CD14-positive monocyte (primary cell): ENCODE measurements around the gene MAK. TPM values are rescaled to one million over a fixed set of nuclear protein-coding genes. Genes with fewer than 3 reads are reported as not detected.

Experiments
- DNase-seq, 3 donors: peaks; one replicate each; pipeline ENCODE4 v3.0.0-alpha.2; 2011 to 2022
- H2AFZ ChIP-seq: 2 replicates; pipeline ENCODE4 v1.6.0; 2012; ENCODE audit warnings: mild to moderate bottlenecking, low read depth, low read length, inconsistent platforms; ENCODE audit not compliant: insufficient read depth, poor library complexity, severe bottlenecking
- H3K27ac ChIP-seq, 2 donors: 1 replicate in 1 of 2; 2 replicates in 1 of 2; pipeline ENCODE4 v1.5.1; 2012 to 2013; ENCODE audit warnings: low read length in 2 of 2, control low read depth in 1 of 2, inconsistent platforms in 1 of 2, low read depth in 1 of 2, mild to moderate bottlenecking in 1 of 2
- H3K27me3 ChIP-seq, 2 donors: one replicate each; pipeline versions ENCODE4 v1.6.0 to v1.6.1; 2011 to 2013; ENCODE audit warnings: low read length in 2 of 2; ENCODE audit not compliant: control insufficient read depth in 2 of 2, insufficient read depth in 2 of 2
- H3K36me3 ChIP-seq, 2 donors: replicated peaks in 1 of 2; 1 replicate in 1 of 2; 2 replicates in 1 of 2; pipeline versions ENCODE4 v1.5.1 to v1.6.1; 2012 to 2013; ENCODE audit warnings: low read length in 2 of 2, control low read depth in 1 of 2, inconsistent platforms in 1 of 2, mild to moderate bottlenecking in 1 of 2; ENCODE audit not compliant: insufficient read depth in 2 of 2, control insufficient read depth in 1 of 2
- H3K4me1 ChIP-seq, 2 donors: 1 replicate in 1 of 2; 2 replicates in 1 of 2; pipeline versions ENCODE4 v1.5.1 to v1.6.1; 2012 to 2013; ENCODE audit warnings: low read length in 2 of 2, control low read depth in 1 of 2, inconsistent platforms in 1 of 2, mild to moderate bottlenecking in 1 of 2, moderate library complexity in 1 of 2; ENCODE audit not compliant: insufficient read depth in 2 of 2, control insufficient read depth in 1 of 2
- H3K4me2 ChIP-seq: replicated peaks from 2 replicates; pipeline ENCODE3; 2012; ENCODE audit warnings: low read length, moderate library complexity, mild to moderate bottlenecking; ENCODE audit not compliant: poor library complexity, severe bottlenecking; ENCODE audit errors: extremely low read depth
- H3K4me3 ChIP-seq, 3 experiments: fragments of 200-600 bp in 1 of 3; sonication (generic) in 1 of 3; replicated peaks in 1 of 3; 1 replicate in 2 of 3; 2 replicates in 1 of 3; pipeline ENCODE4 v1.5.1; 2011 to 2013; ENCODE audit warnings: low read length in 3 of 3, mild to moderate bottlenecking in 3 of 3, control low read depth in 2 of 3, low read depth in 2 of 3, inconsistent platforms in 1 of 3, moderate library complexity in 1 of 3
- H3K79me2 ChIP-seq: 2 replicates; pipeline ENCODE4 v1.6.0; 2012; ENCODE audit warnings: mild to moderate bottlenecking, control low read depth, inconsistent platforms, low read length, moderate library complexity; ENCODE audit not compliant: insufficient read depth
- H3K9ac ChIP-seq: 2 replicates; pipeline ENCODE4 v1.6.0; 2017; ENCODE audit warnings: low read length, mild to moderate bottlenecking; ENCODE audit not compliant: insufficient read depth, poor library complexity, severe bottlenecking
- H3K9me3 ChIP-seq, 2 donors: replicated peaks in 1 of 2; 1 replicate in 1 of 2; 2 replicates in 1 of 2; pipeline versions ENCODE4 v1.5.1 to v1.6.1; 2012 to 2013; ENCODE audit warnings: low read length in 2 of 2, control low read depth in 1 of 2; ENCODE audit not compliant: control insufficient read depth in 1 of 2, insufficient read depth in 1 of 2
- H4K20me1 ChIP-seq: 2 replicates; pipeline ENCODE4 v1.6.0; 2012; ENCODE audit warnings: mild to moderate bottlenecking, low read length, control low read depth, moderate library complexity; ENCODE audit not compliant: insufficient read depth
- H3K27ac Mint-ChIP-seq, 7 donors: one replicate each; pipeline ENCODE4 v1.8.0; 2020; ENCODE audit warnings: mild to moderate bottlenecking in 7 of 7, mixed read lengths in 7 of 7, moderate library complexity in 6 of 7, inconsistent platforms in 2 of 7
- H3K27me3 Mint-ChIP-seq, 3 donors: one replicate each; pipeline ENCODE4 v1.8.0; 2021 to 2022; ENCODE audit warnings: low read depth in 3 of 3, mild to moderate bottlenecking in 3 of 3, mixed read lengths in 3 of 3, moderate library complexity in 3 of 3, inconsistent platforms in 1 of 3
- H3K36me3 Mint-ChIP-seq, 2 donors: one replicate each; pipeline ENCODE4 v1.8.0; 2020; ENCODE audit warnings: mixed read lengths in 2 of 2, inconsistent platforms in 1 of 2, mild to moderate bottlenecking in 1 of 2
- H3K4me1 Mint-ChIP-seq: one replicate; pipeline ENCODE4 v1.8.0; 2020; ENCODE audit warnings: mild to moderate bottlenecking, mixed read lengths
- H3K4me3 Mint-ChIP-seq, 2 donors: one replicate each; pipeline ENCODE4 v1.8.0; 2020; ENCODE audit warnings: mild to moderate bottlenecking in 2 of 2, mixed read lengths in 2 of 2, moderate library complexity in 1 of 2
- H3K9me3 Mint-ChIP-seq, 7 donors: one replicate each; pipeline ENCODE4 v1.8.0; 2020 to 2022; ENCODE audit warnings: mixed read lengths in 7 of 7, mild to moderate bottlenecking in 6 of 7, moderate library complexity in 6 of 7, inconsistent platforms in 2 of 7
- WGBS: methylation state at CpG from one replicate; pipeline ENCODE4 v1.1.5; 2013; ENCODE audit warnings: missing lambda C conversion rate; ENCODE audit not compliant: insufficient coverage; 5-methylcytosine and 5-hydroxymethylcytosine counted together
- intact Hi-C, 2 donors: fragments of 100-400 bp; cut with micrococcal nuclease; formaldehyde crosslinking; loops; one replicate each; pipeline versions ENCODE4 v1.15.0 to v1.15.1; 2023
- polyA plus RNA-seq, 3 donors: library from polyadenylated mRNA; depleted of rRNA in 1 of 3; unstranded in 2 of 3; stranded (reverse) in 1 of 3; fragments of 300-500 nt in 2 of 3; fragments of >200 nt in 1 of 3; fragmentation: Illumina TruSeq in 2 of 3; gene quantifications; 1 replicate in 2 of 3; 2 replicates in 1 of 3; pipeline ENCODE4 v1.2.3, GENCODE V29; 2012 to 2021
- TF ChIP-seq, protein P1 (sequence below): fragments of 200-600 bp; IDR thresholded peaks from one replicate; pipeline ENCODE4 v1.8.0; 2022; ENCODE audit warnings: antibody characterized with exemption, mild to moderate bottlenecking

MAK gene
- polyA plus RNA-seq, 3 donors, result 0.68 to 1.4 (median 0.76) TPM

DNA sequence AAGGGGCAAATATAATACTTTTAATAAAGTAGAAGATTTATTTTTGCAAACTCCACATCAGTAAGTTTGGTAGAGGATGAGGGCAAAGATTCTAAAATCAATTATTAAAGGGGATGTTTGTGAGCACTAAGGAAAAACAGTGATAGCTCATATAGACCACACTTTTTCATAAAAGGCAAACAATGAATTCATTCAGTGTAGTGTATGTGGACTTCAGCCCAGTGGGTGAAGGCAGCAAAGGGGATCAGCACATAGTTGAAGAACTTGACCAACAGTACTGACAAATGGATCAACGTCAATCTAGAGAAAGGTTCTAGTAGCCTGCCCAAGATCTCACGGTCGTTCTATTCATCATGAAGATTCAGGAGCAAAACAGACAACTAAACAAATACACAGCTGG, 45.3 kb downstream of the MAK start:
- Histone ChIP-seq H3K4me2 (no peak overlapping the region), H3K4me3 (no peak overlapping the region), H3K79me2 (no peaks in the 10 kb centered on the region), H3K4me1 (no peaks in the 10 kb centered on the region), H3K27me3 (no peaks in the 10 kb centered on the region), H4K20me1 (no peaks in the 10 kb centered on the region), H2AFZ (no peak overlapping the region), H3K9me3 (no peaks in the 10 kb centered on the region), H3K27ac (no peak overlapping the region), H3K36me3 (no peaks in the 10 kb centered on the region), H3K9ac (no peak overlapping the region)
- 100% methylated on average over 1 of the region's 3 CpGs for WGBS
- peaks cover 7 to 10% of the 10 kb centered on the region in 2 donors for H3K36me3 Mint-ChIP-seq
- H3K9me3 Mint-ChIP-seq, result no peaks in the 10 kb centered on the region
- H3K4me1 Mint-ChIP-seq, result no peaks in the 10 kb centered on the region
- TF ChIP-seq, protein P1, sequence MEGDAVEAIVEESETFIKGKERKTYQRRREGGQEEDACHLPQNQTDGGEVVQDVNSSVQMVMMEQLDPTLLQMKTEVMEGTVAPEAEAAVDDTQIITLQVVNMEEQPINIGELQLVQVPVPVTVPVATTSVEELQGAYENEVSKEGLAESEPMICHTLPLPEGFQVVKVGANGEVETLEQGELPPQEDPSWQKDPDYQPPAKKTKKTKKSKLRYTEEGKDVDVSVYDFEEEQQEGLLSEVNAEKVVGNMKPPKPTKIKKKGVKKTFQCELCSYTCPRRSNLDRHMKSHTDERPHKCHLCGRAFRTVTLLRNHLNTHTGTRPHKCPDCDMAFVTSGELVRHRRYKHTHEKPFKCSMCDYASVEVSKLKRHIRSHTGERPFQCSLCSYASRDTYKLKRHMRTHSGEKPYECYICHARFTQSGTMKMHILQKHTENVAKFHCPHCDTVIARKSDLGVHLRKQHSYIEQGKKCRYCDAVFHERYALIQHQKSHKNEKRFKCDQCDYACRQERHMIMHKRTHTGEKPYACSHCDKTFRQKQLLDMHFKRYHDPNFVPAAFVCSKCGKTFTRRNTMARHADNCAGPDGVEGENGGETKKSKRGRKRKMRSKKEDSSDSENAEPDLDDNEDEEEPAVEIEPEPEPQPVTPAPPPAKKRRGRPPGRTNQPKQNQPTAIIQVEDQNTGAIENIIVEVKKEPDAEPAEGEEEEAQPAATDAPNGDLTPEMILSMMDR, result no peak
- no peaks in the 10 kb centered on the region for H3K27me3 Mint-ChIP-seq
- H3K27ac Mint-ChIP-seq, result no peak overlapping the region
- intact Hi-C loops, result no loop called here
- no peak overlapping the region for H3K4me3 Mint-ChIP-seq
- no peak for DNase-seq

DNA sequence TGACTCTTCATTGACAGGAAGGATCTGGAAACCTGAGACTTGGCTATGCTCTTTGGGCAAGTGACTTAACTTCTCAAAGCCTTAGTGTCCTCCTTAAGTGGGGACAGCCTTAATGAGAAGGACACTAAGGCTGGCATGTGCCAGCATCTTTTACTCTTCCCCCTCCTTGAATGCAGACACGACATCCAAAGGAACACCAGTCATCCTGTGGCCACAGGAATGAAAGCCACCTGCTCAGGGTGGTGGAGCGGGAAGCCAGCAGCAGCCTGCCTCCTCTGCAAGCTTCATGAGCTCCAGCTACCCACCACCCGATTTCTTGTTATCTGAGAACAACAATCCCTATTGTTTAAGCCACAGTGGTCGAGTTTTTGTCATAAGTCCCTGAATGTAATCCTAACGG, 46.2 kb downstream of the MAK start:
- H3K4me1 ChIP-seq, result no peaks in the 10 kb centered on the region
- H3K9me3 ChIP-seq, result no peaks in the 10 kb centered on the region
- TF ChIP-seq, protein P1, result no peak
- H3K9ac ChIP-seq, result no peak overlapping the region
- Mint-ChIP-seq H3K36me3 (peaks cover 8 to 10% of the 10 kb centered on the region in 2 donors), H3K9me3 (no peaks in the 10 kb centered on the region), H3K27ac (no peak overlapping the region), H3K4me1 (no peaks in the 10 kb centered on the region), H3K27me3 (no peaks in the 10 kb centered on the region), H3K4me3 (no peak overlapping the region)
- no peak for DNase-seq
- H3K79me2 ChIP-seq, result no peaks in the 10 kb centered on the region
- H3K27ac ChIP-seq, result no peak overlapping the region
- intact Hi-C loops, result no loop called here
- no peaks in the 10 kb centered on the region for H3K27me3 ChIP-seq
- H3K36me3 ChIP-seq, result no peaks in the 10 kb centered on the region
- H3K4me2 ChIP-seq, result no peak overlapping the region
- WGBS, result 100% methylated on average over 2 of the region's 5 CpGs
- no peak overlapping the region for H2AFZ ChIP-seq
- H4K20me1 ChIP-seq, result no peaks in the 10 kb centered on the region
- no peak overlapping the region for H3K4me3 ChIP-seq
